Right atrium auricular region (tissue), 2 donors: Measurements from ENCODE around the gene PIK3R6. TPM values are rescaled to one million over a fixed set of nuclear protein-coding genes. Genes with fewer than 3 reads are reported as not detected.

Source experiments
- DNase-seq: peaks from one replicate; pipeline ENCODE4 v3.0.0-alpha.2; 2019; ENCODE audit warnings: low spot score
- H3K27ac ChIP-seq, 2 donors: fragments of 200-600 bp; sonication (generic); 1 replicate in 1 of 2; 2 replicates in 1 of 2; pipeline ENCODE4 v1.5.1; 2016 to 2019
- H3K27me3 ChIP-seq, 2 donors: fragments of 200-600 bp; sonication (generic); one replicate each; pipeline versions ENCODE4 v1.5.1 to v1.6.0; 2017 to 2019
- H3K36me3 ChIP-seq: fragments of 200-600 bp; sonication (generic); one replicate; pipeline ENCODE4 v1.5.1; 2016
- H3K4me1 ChIP-seq, 2 donors: fragments of 200-600 bp; sonication (generic); one replicate each; pipeline versions ENCODE4 v1.5.1 to v1.6.0; 2017 to 2019
- H3K4me3 ChIP-seq, 2 donors: fragments of 200-600 bp; sonication (generic); 1 replicate in 1 of 2; 2 replicates in 1 of 2; pipeline ENCODE4 v1.5.1; 2017 to 2019; ENCODE audit warnings: mild to moderate bottlenecking in 1 of 2, moderate library complexity in 1 of 2
- H3K9me3 ChIP-seq, 2 donors: fragments of 200-600 bp; sonication (generic); one replicate each; pipeline ENCODE4 v1.5.1; 2019
- CTCF ChIP-seq, 2 donors: fragments of 200-600 bp; sonication (generic); IDR thresholded peaks; one replicate each; pipeline ENCODE4 v1.5.1; 2019; ENCODE audit warnings: antibody characterized with exemption in 2 of 2
- total RNA-seq, 2 donors: library from RNA; depleted of rRNA; stranded (reverse); fragments of >200 nt; gene quantifications; one replicate each; pipeline ENCODE4 v1.1.0, GENCODE V29; 2016

The PIK3R6 gene
- total RNA-seq, 2 donors from 2014 or later, result 0.51 TPM; not detected in 1

DNA sequence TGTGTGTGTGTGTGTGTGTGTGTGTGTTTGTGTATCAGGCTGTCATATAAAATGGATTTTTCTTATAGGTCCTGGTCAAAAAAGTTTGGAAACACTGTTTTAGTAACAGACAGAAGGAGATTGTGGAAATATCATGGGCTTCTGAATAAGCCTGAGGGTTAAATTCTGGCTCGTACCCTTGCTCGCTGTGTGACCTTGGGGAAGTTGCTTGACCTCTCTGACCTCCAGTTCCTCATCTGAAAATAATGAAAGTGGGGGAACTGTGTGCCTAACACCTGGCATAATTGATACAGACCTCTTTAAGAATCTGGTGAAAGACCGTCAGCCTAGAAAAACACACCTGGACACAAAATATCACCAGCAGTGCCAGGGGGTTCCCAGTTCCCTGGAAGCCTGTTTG is 25.6 kb upstream of the PIK3R6 start:
- H3K4me3 ChIP-seq, result no peak overlapping the region
- peaks cover 0 to 8% of the 10 kb centered on the region in 2 donors for H3K4me1 ChIP-seq
- TF ChIP-seq CTCF (IDR thresholded peaks at IDR 0.05), result no peak
- no peak for DNase-seq
- H3K27ac ChIP-seq, result no peak overlapping the region
- H3K27me3 ChIP-seq, result no peaks in the 10 kb centered on the region
- H3K36me3 ChIP-seq, result no peaks in the 10 kb centered on the region
- H3K9me3 ChIP-seq, result no peaks in the 10 kb centered on the region

DNA sequence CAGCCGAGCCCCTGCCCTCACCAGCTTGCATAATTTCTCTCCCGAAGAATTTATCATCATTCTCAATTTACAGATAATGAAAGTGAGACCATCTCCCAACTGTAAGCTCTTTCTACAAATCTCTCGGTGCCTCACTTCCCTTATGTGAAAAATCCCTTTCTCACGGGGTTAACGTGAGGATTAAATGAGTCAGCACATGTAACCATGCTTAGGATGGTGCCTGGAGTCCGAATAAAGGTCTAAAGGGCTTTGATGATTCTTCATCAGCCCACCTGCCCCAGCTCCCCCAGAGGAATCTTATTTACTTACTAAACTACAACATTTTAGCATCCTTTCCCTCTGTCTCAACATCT is 24.8 kb upstream of the PIK3R6 start:
- TF ChIP-seq CTCF (IDR thresholded peaks at IDR 0.05), result no peak

DNA sequence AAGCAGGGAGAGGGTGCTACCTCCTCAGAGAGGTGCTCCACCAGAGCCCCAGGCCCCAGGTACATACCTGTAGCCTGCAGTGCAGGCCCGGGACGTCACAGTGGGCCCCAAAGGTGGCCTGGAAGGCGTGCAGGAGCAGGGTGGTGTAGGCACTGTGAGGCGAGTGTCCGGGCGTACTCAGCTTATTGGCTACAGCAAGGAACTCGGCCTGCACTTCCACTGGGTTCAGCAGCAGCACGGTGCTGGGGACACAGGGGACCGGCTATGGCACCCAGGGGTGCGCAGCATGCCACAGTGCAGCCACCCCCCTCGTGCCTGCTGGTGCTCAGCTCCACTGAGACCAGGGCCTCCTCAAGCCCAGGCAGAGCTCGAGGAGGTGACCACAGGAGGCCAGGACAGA is 23.2 kb upstream of the PIK3R6 start:
- no peak for TF ChIP-seq CTCF (IDR thresholded peaks at IDR 0.05)
- H3K27me3 ChIP-seq, result no peaks in the 10 kb centered on the region
- no peak overlapping the region for H3K27ac ChIP-seq
- peaks cover 0 to 9% of the 10 kb centered on the region in 2 donors for H3K4me1 ChIP-seq
- no peaks in the 10 kb centered on the region for H3K36me3 ChIP-seq
- no peaks in the 10 kb centered on the region for H3K9me3 ChIP-seq
- no peak overlapping the region for H3K4me3 ChIP-seq
- DNase-seq, result no peak

More for the DNA sequence above, 24.8 kb upstream of the PIK3R6 start:
- H3K4me1 ChIP-seq, result peaks cover 0 to 9% of the 10 kb centered on the region in 2 donors
- no peaks in the 10 kb centered on the region for H3K36me3 ChIP-seq
- no peaks in the 10 kb centered on the region for H3K27me3 ChIP-seq
- H3K27ac ChIP-seq, result no peak overlapping the region
- no peak for DNase-seq
- H3K4me3 ChIP-seq, result no peak overlapping the region
- H3K9me3 ChIP-seq, result no peaks in the 10 kb centered on the region

DNA sequence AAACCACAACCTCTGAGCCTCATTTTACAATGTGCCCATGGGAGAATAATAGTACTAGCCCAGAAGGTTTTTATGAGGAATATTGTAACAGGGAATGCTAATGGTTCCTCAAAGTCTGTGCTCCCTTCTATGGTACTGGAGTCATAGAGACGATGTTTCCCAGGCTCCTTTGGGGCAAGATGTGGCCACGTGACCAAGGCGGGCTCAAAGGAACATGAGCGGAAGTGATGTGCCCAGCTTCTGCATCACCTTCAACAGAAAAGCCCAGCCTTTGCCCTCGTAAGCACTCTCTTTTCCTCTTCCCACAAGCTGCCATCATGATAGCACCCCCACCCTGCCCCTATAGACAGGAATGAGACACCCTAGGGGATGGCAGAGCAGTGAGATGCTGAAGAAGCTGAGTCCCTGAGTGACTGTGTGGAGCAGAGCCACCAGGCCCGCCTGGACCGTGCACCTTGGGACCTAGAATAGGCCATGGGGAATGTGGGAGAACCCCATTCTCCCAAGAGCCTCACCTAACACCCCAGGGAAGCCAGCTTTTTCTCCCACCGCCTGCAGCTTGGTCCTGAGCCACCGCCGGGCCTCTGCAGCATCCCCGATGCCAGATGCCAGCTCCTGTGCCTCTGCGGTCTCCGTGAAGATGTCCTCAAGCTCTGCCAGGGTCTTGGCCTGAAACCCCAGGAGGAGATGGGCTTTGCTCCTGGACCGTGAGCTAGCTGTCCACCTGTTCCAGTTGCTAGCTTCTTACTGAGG is 22.2 kb upstream of the PIK3R6 start:
- no peaks in the 10 kb centered on the region for H3K9me3 ChIP-seq
- no peaks in the 10 kb centered on the region for H3K36me3 ChIP-seq
- no peak overlapping the region for H3K27ac ChIP-seq
- no peaks in the 10 kb centered on the region for H3K27me3 ChIP-seq
- no peak overlapping the region for H3K4me3 ChIP-seq
- H3K4me1 ChIP-seq, result peaks cover 0 to 7% of the 10 kb centered on the region in 2 donors
- no peak for DNase-seq
- no peak for TF ChIP-seq CTCF (IDR thresholded peaks at IDR 0.05)

DNA sequence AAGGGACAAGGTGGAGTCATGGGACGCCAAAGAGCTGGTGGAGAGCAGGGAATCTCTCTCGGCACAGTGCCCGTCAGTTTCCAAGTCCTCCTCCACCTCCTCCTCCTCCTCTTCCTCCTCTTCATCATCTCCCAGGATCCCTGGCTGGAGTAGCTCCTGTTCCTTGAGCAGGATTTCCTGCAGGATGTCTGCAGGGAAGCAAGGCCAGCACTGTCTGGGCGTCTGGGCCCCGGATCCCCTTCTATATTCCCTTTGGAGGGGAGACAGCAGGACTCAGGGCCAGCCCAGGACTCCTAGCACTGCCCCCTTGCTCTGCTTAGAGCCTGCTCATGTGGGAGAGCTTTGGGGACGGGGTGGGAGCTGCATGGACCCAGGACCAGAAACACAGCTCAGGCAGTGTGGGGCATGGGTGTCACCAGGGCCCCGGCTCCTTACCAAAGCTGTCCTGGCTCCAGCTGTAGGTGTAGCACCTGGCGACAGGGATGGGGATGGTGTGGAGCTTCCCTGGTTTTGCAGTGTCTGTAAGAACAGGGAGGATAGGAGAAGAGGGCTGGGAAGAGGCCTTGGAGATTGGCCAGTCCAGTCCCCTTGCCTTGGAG is 21.3 kb upstream of the PIK3R6 start:
- Histone ChIP-seq H3K9me3 (no peaks in the 10 kb centered on the region), H3K4me3 (no peak overlapping the region), H3K27ac (no peak overlapping the region), H3K4me1 (peaks cover 0 to 3% of the 10 kb centered on the region in 2 donors), H3K36me3 (no peaks in the 10 kb centered on the region), H3K27me3 (no peaks in the 10 kb centered on the region)
- DNase-seq, result no peak
- peak in 1 of 2 donors; percentile 25 for TF ChIP-seq CTCF (IDR thresholded peaks at IDR 0.05)
